Measurements from ENCODE around the gene FAM171A1. TPM values are rescaled to one million over a fixed set of nuclear protein-coding genes. Genes with fewer than 3 reads are reported as not detected.

FAM171A1 gene
- total RNA-seq, 1 experiment from 2014 or later, result 19.2 TPM

DNA sequence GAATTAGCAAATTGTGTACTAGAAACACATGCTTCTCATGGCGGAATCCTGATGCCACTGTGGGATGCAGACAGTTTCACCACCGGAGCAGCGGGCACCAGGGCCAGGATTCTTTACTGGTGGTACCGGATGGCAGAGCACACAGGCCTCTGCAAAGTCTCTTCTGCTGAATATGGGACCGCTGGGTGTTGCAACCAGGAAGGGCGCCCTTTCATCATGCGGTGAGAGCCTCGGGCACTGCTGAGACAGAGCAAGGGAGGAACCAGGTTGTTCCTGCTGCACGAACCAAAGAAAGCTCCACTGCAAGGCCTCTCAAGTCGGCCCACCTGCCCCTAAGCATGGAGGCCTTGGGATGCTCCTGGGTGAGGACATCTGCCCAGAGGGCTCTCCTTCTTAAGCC, 145.6 kb downstream of the FAM171A1 start:
- POLR2A ChIA-PET, result no interaction called here
- Histone ChIP-seq H3K27me3 (ENCODE audit: control insufficient read depth, insufficient read depth, low read length) (no peaks in the 10 kb centered on the region), H3K9me3 (ENCODE audit: control insufficient read depth, insufficient read depth, low read depth, low read length) (no peaks in the 10 kb centered on the region), H3K27ac (ENCODE audit: low read length) (no peak overlapping the region), H3K4me1 (ENCODE audit: control insufficient read depth, insufficient read depth, low read length) (no peaks in the 10 kb centered on the region), H3K4me3 (ENCODE audit: low read depth in 2 of 2, low read length in 2 of 2) (no peak overlapping the region), H3K36me3 (ENCODE audit: control insufficient read depth, insufficient read depth, low read length) (no peaks in the 10 kb centered on the region)
- CTCF ChIA-PET, result no interaction called here
- ATAC-seq (no peak), DNase-seq (ENCODE audit: low read depth, low spot score) (no peak)
- intact Hi-C loops (cut with micrococcal nuclease; ENCODE audit: unreplicated experiment), result no loop called here
- BruUV-seq (replicated peaks), result no TSS peak
- TF ChIP-seq, protein P1, sequence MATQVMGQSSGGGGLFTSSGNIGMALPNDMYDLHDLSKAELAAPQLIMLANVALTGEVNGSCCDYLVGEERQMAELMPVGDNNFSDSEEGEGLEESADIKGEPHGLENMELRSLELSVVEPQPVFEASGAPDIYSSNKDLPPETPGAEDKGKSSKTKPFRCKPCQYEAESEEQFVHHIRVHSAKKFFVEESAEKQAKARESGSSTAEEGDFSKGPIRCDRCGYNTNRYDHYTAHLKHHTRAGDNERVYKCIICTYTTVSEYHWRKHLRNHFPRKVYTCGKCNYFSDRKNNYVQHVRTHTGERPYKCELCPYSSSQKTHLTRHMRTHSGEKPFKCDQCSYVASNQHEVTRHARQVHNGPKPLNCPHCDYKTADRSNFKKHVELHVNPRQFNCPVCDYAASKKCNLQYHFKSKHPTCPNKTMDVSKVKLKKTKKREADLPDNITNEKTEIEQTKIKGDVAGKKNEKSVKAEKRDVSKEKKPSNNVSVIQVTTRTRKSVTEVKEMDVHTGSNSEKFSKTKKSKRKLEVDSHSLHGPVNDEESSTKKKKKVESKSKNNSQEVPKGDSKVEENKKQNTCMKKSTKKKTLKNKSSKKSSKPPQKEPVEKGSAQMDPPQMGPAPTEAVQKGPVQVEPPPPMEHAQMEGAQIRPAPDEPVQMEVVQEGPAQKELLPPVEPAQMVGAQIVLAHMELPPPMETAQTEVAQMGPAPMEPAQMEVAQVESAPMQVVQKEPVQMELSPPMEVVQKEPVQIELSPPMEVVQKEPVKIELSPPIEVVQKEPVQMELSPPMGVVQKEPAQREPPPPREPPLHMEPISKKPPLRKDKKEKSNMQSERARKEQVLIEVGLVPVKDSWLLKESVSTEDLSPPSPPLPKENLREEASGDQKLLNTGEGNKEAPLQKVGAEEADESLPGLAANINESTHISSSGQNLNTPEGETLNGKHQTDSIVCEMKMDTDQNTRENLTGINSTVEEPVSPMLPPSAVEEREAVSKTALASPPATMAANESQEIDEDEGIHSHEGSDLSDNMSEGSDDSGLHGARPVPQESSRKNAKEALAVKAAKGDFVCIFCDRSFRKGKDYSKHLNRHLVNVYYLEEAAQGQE (IDR thresholded peaks at IDR 0.05; ENCODE audit: insufficient read depth in 1 of 2, low read depth in 2 of 2, low read length in 1 of 2), result no peak
- TF ChIP-seq SIN3A (IDR thresholded peaks at IDR 0.05; ENCODE audit: borderline replicate concordance, insufficient read depth, low read depth, low read length) (no peak), POLR2AphosphoS5 (IDR thresholded peaks at IDR 0.05; ENCODE audit: low read depth, low read length) (no peak), TCF7L2 (IDR thresholded peaks at IDR 0.05; ENCODE audit: low read depth, low read length) (no peak)
- TF ChIP-seq, protein P2, sequence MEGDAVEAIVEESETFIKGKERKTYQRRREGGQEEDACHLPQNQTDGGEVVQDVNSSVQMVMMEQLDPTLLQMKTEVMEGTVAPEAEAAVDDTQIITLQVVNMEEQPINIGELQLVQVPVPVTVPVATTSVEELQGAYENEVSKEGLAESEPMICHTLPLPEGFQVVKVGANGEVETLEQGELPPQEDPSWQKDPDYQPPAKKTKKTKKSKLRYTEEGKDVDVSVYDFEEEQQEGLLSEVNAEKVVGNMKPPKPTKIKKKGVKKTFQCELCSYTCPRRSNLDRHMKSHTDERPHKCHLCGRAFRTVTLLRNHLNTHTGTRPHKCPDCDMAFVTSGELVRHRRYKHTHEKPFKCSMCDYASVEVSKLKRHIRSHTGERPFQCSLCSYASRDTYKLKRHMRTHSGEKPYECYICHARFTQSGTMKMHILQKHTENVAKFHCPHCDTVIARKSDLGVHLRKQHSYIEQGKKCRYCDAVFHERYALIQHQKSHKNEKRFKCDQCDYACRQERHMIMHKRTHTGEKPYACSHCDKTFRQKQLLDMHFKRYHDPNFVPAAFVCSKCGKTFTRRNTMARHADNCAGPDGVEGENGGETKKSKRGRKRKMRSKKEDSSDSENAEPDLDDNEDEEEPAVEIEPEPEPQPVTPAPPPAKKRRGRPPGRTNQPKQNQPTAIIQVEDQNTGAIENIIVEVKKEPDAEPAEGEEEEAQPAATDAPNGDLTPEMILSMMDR (IDR thresholded peaks at IDR 0.05), result no peak
- in situ Hi-C loops (cut with HindIII; ENCODE audit: low pct_unique_long_range_greater_than_20kb, low sequenced_read_pairs), result no loop called here

DNA sequence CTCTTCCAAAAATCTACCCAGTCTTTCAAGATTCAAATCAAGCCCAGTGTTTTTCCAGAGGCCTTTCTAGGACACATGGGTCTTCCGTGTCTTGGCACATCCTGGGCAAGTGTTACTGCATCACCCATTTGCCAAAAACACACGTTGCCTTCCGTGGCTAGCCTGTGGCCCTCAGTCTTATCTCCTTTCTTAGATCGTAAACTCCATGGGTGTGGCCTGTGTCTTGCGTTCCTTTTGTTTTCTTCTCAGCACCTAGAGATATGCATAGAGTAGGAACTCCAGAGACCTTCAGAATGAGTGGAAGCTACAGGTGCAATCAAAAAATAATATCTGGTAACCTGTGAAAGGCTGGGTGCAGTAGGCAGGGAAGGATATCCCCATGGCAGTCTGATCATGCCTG, 146.1 kb downstream of the FAM171A1 start:
- no peak overlapping the region for H3K27ac ChIP-seq (ENCODE audit: low read length)
- CTCF ChIA-PET, result no interaction called here
- no peak overlapping the region for H3K4me3 ChIP-seq (ENCODE audit: low read depth in 2 of 2, low read length in 2 of 2)
- ATAC-seq (no peak), DNase-seq (ENCODE audit: low read depth, low spot score) (no peak)
- BruUV-seq (replicated peaks), result no TSS peak
- in situ Hi-C loops (cut with HindIII; ENCODE audit: low pct_unique_long_range_greater_than_20kb, low sequenced_read_pairs) (no loop called here), intact Hi-C loops (cut with micrococcal nuclease; ENCODE audit: unreplicated experiment) (no loop called here)
- TF ChIP-seq TCF7L2 (IDR thresholded peaks at IDR 0.05; ENCODE audit: low read depth, low read length) (no peak), SIN3A (IDR thresholded peaks at IDR 0.05; ENCODE audit: borderline replicate concordance, insufficient read depth, low read depth, low read length) (no peak), POLR2AphosphoS5 (IDR thresholded peaks at IDR 0.05; ENCODE audit: low read depth, low read length) (no peak)
- TF ChIP-seq, protein P2 (IDR thresholded peaks at IDR 0.05), result no peak
- TF ChIP-seq, protein P1 (IDR thresholded peaks at IDR 0.05; ENCODE audit: insufficient read depth in 1 of 2, low read depth in 2 of 2, low read length in 1 of 2), result no peak
- no peaks in the 10 kb centered on the region for H3K36me3 ChIP-seq (ENCODE audit: control insufficient read depth, insufficient read depth, low read length)
- POLR2A ChIA-PET, result no interaction called here
- H3K27me3 ChIP-seq (ENCODE audit: control insufficient read depth, insufficient read depth, low read length), result no peaks in the 10 kb centered on the region
- no peaks in the 10 kb centered on the region for H3K9me3 ChIP-seq (ENCODE audit: control insufficient read depth, insufficient read depth, low read depth, low read length)
- no peaks in the 10 kb centered on the region for H3K4me1 ChIP-seq (ENCODE audit: control insufficient read depth, insufficient read depth, low read length)
